Hepatic stellate cell (primary cell): ENCODE measurements around the gene NUS1.
"Not testable (repeated sequence)": the region's sequence is repeated elsewhere in the genome, so short reads cannot be mapped to it uniquely, and the experiment has no call there.

Experiments
- DNase-seq: peaks from one replicate; pipeline ENCODE4 v3.0.0; 2011; ENCODE audit warnings: low spot score

NUS1 gene

DNA sequence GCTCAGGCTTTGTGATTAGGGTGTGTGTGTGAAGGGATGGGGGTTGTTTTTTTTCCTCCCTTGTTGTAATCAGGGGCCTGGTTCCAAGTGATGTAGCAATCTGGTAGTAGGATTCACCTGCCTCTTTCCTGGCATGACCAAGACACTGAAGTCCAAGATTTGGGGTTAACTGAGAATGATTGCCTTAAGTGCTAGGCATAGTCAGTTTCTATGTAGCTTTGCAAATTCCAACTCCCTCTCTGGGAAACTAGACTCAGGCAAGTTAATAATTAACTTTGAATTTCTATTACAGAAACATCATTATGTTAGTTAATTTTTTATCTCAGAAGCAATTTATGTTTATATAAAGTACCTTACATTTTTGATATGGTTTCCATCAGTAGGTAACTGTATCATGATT, 43.6 kb downstream of the NUS1 start:
- no peak for DNase-seq

DNA sequence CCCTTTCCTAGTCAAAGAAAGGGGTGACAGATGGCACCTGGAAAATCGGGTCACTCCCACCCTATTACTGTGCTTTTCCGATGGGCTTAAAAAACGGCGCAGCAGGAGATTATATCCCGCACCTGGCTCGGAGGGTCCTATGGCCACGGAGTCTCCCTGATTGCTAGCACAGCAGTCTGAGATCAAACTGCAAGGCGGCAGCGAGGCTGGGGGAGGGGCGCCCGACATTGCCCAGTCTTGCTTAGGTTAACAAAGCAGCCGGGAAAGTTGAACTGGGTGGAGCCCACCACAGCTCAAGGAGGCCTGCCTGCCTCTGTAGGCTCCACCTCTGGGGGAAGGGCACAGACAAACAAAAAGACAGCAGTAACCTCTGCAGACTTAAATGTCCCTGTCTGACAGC, 46.3 kb downstream of the NUS1 start:
- not testable (repeated sequence) for DNase-seq

DNA sequence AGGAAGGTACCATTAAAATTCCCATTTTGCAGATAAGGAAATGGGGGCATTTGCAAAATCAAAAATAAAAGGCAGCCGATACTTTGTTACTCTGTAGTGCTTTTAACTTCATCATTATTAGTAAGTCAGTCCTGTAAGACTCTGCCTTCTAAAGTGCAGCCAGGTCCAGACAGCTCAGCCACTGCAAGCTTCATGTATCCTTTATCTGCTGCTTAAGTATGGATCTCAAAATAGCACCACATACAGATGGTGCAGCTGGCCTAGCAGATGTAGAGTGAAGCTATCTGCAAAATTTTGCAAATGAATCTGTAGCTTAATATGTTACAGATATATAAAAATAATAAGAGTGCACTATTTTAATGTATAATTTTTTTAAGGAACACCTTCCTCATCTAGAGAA, 53.4 kb downstream of the NUS1 start:
- no peak for DNase-seq

DNA sequence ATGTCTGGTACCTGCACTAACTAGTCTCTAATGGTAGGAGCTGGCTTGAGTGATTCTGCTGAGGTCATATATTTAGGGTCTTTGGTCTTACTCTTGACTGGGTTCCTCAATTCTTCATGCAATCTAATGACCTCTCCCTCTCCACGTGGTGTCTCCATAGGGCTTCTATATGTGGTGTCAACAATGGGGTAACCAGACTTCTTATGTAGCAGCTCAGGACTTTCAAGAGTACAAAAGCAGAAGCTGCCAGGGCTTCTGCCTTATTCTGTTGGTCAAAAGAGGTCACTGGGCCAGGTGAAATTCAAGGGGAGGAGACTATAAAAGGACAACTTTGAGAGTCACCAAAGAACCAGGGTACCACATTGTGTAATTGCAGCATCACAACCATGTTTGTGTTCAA, 54.3 kb downstream of the NUS1 start:
- DNase-seq, result no peak

DNA sequence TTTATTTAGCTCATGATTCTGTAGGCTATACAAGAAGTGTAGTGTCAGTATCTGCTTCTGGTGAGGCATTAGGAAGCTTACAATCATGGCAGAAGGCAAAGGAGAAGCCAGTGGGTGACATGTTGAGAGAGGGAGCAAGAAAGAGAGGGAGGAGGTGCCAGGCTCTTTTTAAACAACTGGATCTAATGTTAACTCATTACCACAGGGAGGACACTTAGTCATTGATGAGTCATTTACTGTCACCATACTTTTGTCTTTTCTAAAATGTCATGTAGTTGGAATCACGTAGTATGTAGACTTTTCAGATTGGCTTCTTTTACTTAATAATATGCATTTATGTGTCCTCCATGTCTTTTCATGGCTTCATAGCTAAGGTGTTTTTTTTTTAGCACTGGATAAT, 58.1 kb downstream of the NUS1 start:
- DNase-seq, result no peak

DNA sequence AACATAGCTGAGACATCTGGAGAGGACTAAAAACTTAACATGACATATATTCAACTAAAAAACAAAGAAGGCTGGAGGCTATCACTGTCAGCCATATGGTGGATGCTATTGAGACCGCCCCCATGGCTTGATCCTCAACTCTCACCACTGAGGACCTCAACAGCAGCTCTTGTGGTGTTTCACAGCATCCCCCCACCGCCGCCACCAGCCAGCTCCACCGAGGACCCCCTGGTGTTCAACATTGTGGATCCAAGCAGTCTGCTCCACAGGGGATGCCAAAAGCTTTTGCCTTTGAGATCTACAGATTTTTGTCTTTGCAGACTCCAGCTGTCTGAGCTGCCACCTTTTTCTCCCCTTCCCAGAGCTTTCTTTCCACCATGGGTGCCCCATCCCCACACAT, 64.6 kb downstream of the NUS1 start:
- no peak for DNase-seq

DNA sequence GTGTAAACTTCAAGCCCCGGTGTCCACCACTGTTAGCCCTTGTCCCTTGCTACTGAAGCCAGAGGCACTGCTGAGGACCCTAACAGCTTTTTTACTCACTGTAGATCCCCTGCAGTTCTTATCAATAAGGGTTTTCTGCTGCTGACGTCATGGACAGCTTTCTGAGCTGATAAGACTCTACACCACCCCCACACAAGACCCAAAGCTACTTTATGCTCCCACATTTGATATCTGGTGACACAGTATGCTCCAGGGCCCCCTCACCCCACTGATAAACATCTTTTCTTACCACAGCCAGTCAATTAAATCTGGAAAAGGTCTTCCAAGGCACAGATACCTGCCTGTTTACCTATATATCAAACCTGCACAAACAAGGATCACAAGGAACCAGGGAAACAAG, 65.3 kb downstream of the NUS1 start:
- no peak for DNase-seq

DNA sequence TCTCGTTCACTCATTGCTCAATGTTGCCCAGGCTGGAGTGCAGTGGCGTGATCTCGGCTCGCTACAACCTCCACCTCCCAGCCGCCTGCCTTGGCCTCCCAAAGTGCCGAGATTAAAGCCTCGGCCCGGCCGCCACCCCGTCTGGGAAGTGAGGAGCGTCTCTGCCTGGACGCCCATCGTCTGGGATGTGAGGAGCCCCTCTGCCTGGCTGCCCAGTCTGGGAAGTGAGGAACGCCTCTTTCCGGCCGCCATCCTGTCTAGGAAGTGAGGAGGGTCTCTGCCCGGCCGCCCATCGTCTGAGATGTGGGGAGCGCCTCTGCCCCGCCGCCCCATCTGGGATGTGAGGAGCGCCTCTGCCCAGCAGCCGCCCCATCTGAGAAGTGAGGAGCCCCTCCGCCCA, 75.4 kb downstream of the NUS1 start:
- not testable (repeated sequence) for DNase-seq
